Mucosa of rectum (tissue), 2 donors: ENCODE data around the gene KCNA3.
A peak's percentile ranks its signal among the peaks of the same experiment; 100 is the strongest.

Experiments used
- H3K27ac ChIP-seq, 2 donors: one replicate each; pipeline ENCODE4 v1.7.0; 2013; ENCODE audit warnings: inconsistent platforms in 2 of 2, low read depth in 2 of 2, low read length in 2 of 2
- H3K27me3 ChIP-seq, 2 donors: one replicate each; pipeline ENCODE4 v1.7.0; 2013; ENCODE audit warnings: low read length in 2 of 2; ENCODE audit not compliant: control insufficient read depth in 2 of 2, insufficient read depth in 2 of 2
- H3K36me3 ChIP-seq, 2 donors: one replicate each; pipeline ENCODE4 v1.7.0; 2013; ENCODE audit warnings: low read length in 2 of 2; ENCODE audit not compliant: control insufficient read depth in 2 of 2, insufficient read depth in 2 of 2
- H3K4me1 ChIP-seq, 2 donors: one replicate each; pipeline ENCODE4 v1.7.0; 2013; ENCODE audit warnings: low read length in 2 of 2, mild to moderate bottlenecking in 1 of 2; ENCODE audit not compliant: control insufficient read depth in 2 of 2, insufficient read depth in 2 of 2
- H3K4me3 ChIP-seq, 2 donors: one replicate each; pipeline ENCODE4 v1.7.0; 2013; ENCODE audit warnings: low read length in 2 of 2
- H3K9ac ChIP-seq, 2 donors: one replicate each; pipeline ENCODE4 v1.7.0; 2013; ENCODE audit warnings: low read length in 2 of 2, low read depth in 1 of 2, mild to moderate bottlenecking in 1 of 2
- H3K9me3 ChIP-seq, 2 donors: one replicate each; pipeline ENCODE4 v1.7.0; 2013; ENCODE audit warnings: low read length in 2 of 2; ENCODE audit not compliant: control insufficient read depth in 2 of 2
- donor health status: healthy.
- donor health status: Normal muscosa, but diverticular disease.

The KCNA3 gene

GRCh38 chr1:110645211-110645610, 29.5 kb downstream of the KCNA3 start:
- no peak overlapping the region for H3K27ac ChIP-seq
- H3K4me1 ChIP-seq, result peaks cover 3 to 7% of the 10 kb centered on the region in 2 donors
- H3K4me3 ChIP-seq, result no peak overlapping the region
- no peaks in the 10 kb centered on the region for H3K9me3 ChIP-seq
- H3K27me3 ChIP-seq, result no peaks in the 10 kb centered on the region
- no peaks in the 10 kb centered on the region for H3K36me3 ChIP-seq
- H3K9ac ChIP-seq, result no peak overlapping the region

DNA sequence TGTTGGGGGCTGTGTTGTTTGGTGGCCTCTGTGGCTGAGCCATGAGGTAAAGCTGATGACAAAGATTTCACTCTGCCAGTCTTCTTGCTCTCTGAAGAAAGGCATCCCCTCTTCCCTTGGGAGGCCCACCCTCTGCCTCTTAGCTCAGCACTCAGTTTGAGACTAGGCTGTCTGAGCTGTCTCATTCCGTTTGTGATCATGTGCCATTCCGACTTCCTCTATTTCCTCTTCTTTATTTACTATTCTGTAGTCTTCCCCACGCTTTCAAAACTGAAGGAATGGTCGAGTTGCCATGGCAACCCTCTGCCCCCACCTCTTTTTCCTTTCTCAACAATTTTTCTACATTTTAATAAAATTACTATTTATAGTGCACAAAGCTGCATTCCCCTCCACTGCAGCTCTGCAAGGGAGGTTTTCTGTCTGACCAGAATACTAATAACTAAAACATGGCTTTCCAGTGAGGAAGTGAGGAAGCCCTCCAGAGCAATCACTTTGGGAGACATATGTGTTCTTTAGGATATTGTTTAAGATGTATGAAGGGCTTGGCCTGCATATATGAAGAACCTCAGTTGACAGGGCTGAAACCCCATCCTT, 30.8 kb downstream of the KCNA3 start:
- H3K4me3 ChIP-seq, result no peak overlapping the region
- no peaks in the 10 kb centered on the region for H3K9me3 ChIP-seq
- no peaks in the 10 kb centered on the region for H3K27me3 ChIP-seq
- no peak overlapping the region for H3K9ac ChIP-seq
- peaks cover 3 to 7% of the 10 kb centered on the region in 2 donors for H3K4me1 ChIP-seq
- H3K27ac ChIP-seq, result no peak overlapping the region
- no peaks in the 10 kb centered on the region for H3K36me3 ChIP-seq

DNA sequence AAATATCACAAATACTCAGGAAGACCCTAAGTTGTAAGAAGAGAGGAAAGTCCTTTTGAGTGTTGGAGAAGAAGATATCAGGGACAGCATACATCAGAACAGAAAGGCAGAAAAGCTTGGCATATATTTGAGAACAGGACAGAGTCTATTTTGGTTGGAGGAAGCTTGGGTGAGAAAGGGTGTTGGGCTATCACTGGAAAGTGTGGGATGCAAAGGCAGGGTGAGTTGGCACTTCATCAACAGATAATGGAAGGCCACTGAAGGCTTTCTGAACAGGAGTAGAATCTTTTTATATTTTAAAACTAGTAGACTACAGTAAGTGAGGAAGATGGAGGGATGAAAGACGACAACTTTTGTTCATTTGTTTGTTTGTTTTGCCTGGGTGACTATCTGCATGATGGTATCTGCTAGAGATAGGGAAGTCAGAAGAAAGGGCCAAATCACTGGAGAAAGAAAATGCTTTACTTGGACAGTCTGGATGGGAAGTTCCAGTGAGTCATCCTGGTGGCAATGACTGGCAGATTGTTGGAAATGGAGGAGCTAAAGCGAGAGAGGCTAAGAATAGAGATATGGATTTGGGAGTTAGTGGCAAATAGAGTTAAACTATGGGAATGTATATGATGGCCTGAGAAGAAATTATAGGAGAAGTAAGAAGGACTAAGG, 34.9 kb downstream of the KCNA3 start:
- Histone ChIP-seq H3K9me3 (no peaks in the 10 kb centered on the region), H3K4me1 (peaks cover 2 to 12% of the 10 kb centered on the region in 2 donors), H3K27me3 (peaks cover 0 to 2% of the 10 kb centered on the region in 2 donors), H3K4me3 (no peak overlapping the region), H3K27ac (no peak overlapping the region), H3K36me3 (no peaks in the 10 kb centered on the region), H3K9ac (no peak overlapping the region)

- peaks cover 0 to 2% of the 10 kb centered on the region in 2 donors for H3K27me3 ChIP-seq
- H3K27ac ChIP-seq, result peak overlapping the region in 1 of 2 donors; percentile 54
- H3K9me3 ChIP-seq, result no peaks in the 10 kb centered on the region
- H3K4me3 ChIP-seq, result no peak overlapping the region
- H3K4me1 ChIP-seq, result peaks cover 6 to 12% of the 10 kb centered on the region in 2 donors
- no peaks in the 10 kb centered on the region for H3K36me3 ChIP-seq
- no peak overlapping the region for H3K9ac ChIP-seq
Measured at GRCh38 chr1:110638556-110638955, 36.2 kb downstream of the KCNA3 start.

DNA sequence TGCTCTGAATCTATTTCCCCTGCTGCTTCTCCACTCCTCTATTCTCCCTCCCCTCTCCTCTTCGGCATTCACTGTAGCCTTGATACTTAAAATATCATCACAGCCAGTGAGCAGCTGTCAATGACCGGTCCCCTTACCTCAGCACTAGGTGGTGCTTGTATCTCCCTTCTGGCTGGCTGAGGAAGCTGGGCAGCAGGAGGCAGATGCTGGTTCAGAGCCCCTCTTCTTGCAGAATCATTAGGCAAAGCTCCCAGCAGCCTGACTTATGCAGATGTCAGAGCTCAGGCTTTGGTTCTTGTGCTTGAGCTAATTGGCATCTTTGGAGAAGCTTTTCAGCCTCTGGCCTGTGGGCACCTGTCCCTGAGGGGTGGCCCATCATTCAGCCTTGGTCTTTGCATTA, 36.7 kb downstream of the KCNA3 start:
- Histone ChIP-seq H3K4me3 (no peak overlapping the region), H3K9me3 (no peaks in the 10 kb centered on the region), H3K4me1 (peaks cover 6 to 12% of the 10 kb centered on the region in 2 donors), H3K27me3 (peaks cover 0 to 2% of the 10 kb centered on the region in 2 donors), H3K27ac (peak overlapping the region in 1 of 2 donors; percentile 54), H3K9ac (no peak overlapping the region), H3K36me3 (no peaks in the 10 kb centered on the region)

DNA sequence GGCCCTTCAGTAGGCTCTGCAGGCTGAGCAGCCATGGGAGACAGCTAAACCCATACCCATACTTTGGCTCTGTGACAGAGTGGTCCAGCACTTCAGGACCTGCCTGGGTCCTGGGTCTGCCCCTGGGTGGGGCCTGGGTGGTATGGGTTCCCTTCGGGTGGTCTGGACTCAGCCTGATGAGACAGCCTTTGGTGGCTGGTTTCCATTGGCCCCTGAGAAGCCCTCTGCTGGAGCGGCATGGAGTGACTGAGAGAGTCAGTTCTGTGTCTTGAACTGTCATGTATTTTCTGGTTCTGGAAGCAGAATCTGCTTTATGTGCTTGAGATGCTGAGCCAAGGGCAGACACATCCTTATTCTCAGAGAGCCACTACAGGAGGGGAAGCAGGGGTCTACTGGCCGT, 37.3 kb downstream of the KCNA3 start:
- H3K27ac ChIP-seq, result peak overlapping the region in 1 of 2 donors; percentile 54

DNA sequence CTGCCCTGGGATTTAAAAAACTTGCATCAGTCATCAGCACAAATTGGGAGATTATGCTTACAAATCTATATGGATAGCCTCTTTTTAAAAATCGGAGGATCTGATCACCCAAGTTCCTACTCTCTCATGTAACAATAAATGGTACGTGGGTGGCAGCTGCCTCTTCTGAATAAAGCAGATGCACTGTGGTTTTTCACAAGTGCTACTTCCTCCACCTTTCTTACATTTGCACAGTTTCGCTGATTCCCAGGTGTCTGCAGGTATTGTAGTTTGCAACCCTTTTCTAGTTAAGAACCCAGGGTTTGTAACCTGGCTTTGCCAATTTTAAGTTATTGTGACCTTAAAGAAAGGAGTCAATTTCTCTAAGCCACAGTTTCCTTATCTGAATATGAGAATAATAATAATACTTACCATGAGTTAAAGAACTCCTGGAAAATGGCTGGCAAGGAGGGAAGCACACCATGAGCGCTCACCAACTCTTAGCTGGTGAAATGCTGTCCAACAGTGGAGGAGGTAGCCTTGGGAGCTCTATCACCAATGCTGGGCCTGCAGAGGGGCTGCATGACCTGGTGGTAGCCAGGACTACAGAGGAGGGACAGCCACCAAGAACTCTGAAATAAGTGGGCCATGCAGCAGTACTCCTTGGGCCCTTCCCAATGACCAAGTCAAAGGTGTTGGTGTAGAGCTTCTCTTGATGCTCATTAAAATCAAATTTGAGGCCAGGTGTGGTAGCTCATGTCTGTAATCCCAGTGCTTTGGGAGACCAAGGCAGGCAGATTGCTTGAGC, 38.4 kb downstream of the KCNA3 start:
- H3K9me3 ChIP-seq, result no peaks in the 10 kb centered on the region
- no peaks in the 10 kb centered on the region for H3K36me3 ChIP-seq
- H3K27me3 ChIP-seq, result peaks cover 0 to 2% of the 10 kb centered on the region in 2 donors
- peak overlapping the region in 1 of 2 donors; percentile 65 for H3K27ac ChIP-seq
- peaks cover 10 to 12% of the 10 kb centered on the region in 2 donors for H3K4me1 ChIP-seq
- H3K4me3 ChIP-seq, result no peak overlapping the region
- H3K9ac ChIP-seq, result no peak overlapping the region

More for the DNA sequence above, 37.3 kb downstream of the KCNA3 start:
- Histone ChIP-seq H3K9ac (no peak overlapping the region), H3K4me1 (peaks cover 6 to 12% of the 10 kb centered on the region in 2 donors), H3K36me3 (no peaks in the 10 kb centered on the region), H3K9me3 (no peaks in the 10 kb centered on the region), H3K4me3 (no peak overlapping the region), H3K27me3 (peaks cover 0 to 2% of the 10 kb centered on the region in 2 donors)

GRCh38 chr1:110635434-110635833, 39.3 kb downstream of the KCNA3 start:
- no peaks in the 10 kb centered on the region for H3K36me3 ChIP-seq
- H3K9ac ChIP-seq, result no peak overlapping the region
- H3K27me3 ChIP-seq, result peaks cover 0 to 2% of the 10 kb centered on the region in 2 donors
- no peak overlapping the region for H3K4me3 ChIP-seq
- no peaks in the 10 kb centered on the region for H3K9me3 ChIP-seq
- H3K27ac ChIP-seq, result peak overlapping the region; percentile 30 to 59
- peaks cover 10 to 12% of the 10 kb centered on the region in 2 donors for H3K4me1 ChIP-seq

DNA sequence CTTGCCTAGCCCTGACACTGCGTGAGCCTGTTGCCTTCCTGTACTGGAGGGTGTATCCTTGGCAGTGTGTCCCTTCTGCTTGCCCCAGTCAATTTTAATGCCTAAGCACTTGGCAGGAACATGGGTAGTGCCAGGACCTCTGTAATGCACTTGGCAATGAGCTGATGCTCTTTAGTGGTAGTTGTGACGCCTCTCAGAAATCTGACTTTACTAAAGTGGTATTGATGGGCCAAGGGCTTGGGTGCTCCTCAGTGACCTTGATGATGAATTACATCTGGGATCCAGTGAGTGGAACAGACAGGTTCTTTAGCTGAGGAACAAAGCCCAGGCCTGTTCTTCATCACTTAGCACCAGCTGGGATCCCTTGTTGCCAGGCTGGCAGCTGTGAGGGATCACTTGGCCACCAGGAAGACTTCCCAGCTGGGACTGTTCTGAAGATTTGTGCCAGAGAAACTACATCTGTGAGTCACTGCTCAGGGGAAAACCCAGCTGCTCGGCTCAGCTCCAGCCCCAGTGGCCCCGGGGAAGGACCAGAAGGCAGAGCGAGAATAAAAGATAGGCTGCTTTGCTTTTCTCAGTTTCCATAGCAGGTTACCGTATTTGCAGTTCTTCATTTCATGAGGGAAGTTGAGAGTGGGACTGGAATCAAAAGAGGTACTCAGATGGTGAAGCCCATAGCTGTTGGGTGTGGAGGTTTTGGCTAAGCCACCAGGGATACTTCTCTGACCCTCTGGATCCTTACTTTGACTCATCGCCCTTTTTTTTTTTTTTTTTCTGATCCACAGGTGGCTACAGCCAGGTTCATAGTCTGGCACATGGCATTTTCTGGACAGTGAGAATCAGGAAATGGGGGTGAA, 40.1 kb downstream of the KCNA3 start:
- Histone ChIP-seq H3K36me3 (no peaks in the 10 kb centered on the region), H3K9ac (no peak overlapping the region), H3K27ac (peak overlapping the region in 1 of 2 donors; percentile 66), H3K4me1 (peaks cover 9 to 10% of the 10 kb centered on the region in 2 donors), H3K4me3 (no peak overlapping the region), H3K27me3 (peaks cover 0 to 2% of the 10 kb centered on the region in 2 donors), H3K9me3 (no peaks in the 10 kb centered on the region)
